Measurements from ENCODE around the gene TRIM38.

The TRIM38 gene

GRCh38 chr6:25947492-25947891 is 15.1 kb upstream of the TRIM38 start (continued):
- TF ChIP-seq REST (tag by site-specific recombination; IDR thresholded peaks at IDR 0.05) = peak; percentile 71
- peak; percentile 77 for TF ChIP-seq ZBTB11 (tag by site-specific recombination; conservative IDR thresholded peaks at IDR 0.05; ENCODE audit: low read depth)
- peak; percentile 54; the same call in 1 of the 2 replicates for TF ChIP-seq ZNF138 (tag by site-specific recombination; IDR thresholded peaks at IDR 0.05; ENCODE audit: borderline replicate concordance)
- TF ChIP-seq ZNF341 (tag by site-specific recombination; IDR thresholded peaks at IDR 0.05; ENCODE audit: low read depth) = peak; percentile 29; the same call in 1 of the 2 replicates
- peak; percentile 39 for TF ChIP-seq ZNF654 (tag by site-specific recombination; IDR thresholded peaks at IDR 0.05; ENCODE audit: low read depth)
- peak; percentile 75; the same call in 1 of the 2 replicates for TF ChIP-seq ZNF140 (tag by site-specific recombination; IDR thresholded peaks at IDR 0.05)

DNA sequence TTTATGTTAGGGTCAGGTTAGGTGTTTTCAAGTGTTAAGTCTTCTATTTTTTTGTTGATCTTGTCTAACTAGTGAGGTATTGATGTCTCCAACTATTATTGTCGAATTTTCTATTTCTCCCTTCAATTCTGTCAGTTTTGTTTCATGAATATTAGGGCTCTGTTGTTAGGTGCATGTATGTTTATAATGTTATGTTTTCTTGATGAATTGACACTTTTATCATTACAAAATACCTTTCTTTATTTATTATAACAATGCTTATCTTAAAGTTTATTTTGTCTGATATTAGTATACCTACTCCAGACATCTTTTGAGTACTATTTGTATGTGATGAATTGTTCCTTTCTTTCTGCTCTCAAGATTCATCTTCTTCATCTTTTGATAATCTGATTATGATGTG is 12.9 kb upstream of the TRIM38 start:
- H3K4me1 ChIP-seq (ENCODE audit: control insufficient read depth, insufficient read depth, low read length) = no peaks in the 10 kb centered on the region
- no peaks in the 10 kb centered on the region for H3K36me3 ChIP-seq (ENCODE audit: control insufficient read depth in 2 of 2, insufficient read depth in 1 of 2, low read length in 2 of 2)
- TF ChIP-seq ZBTB8A (tag by site-specific recombination; IDR thresholded peaks at IDR 0.05) (no peak), ZNF292 (tag by site-specific recombination; IDR thresholded peaks at IDR 0.05; ENCODE audit: borderline replicate concordance, low read depth) (no peak), ZNF518A (tag by site-specific recombination; conservative IDR thresholded peaks at IDR 0.05; ENCODE audit: low read depth) (no peak), ZNF362 (tag by site-specific recombination; IDR thresholded peaks at IDR 0.05) (no peak), MEIS1 (CRISPR knock-in tag; IDR thresholded peaks at IDR 0.05; ENCODE audit: borderline replicate concordance) (no peak), RBAK (tag by site-specific recombination; IDR thresholded peaks at IDR 0.05) (no peak), ZNF26 (tag by site-specific recombination; IDR thresholded peaks at IDR 0.05) (no peak), ZSCAN18 (tag by site-specific recombination; IDR thresholded peaks at IDR 0.05) (no peak), ZNF785 (tag by site-specific recombination; IDR thresholded peaks at IDR 0.05) (no peak), ZNF239 (tag by site-specific recombination; IDR thresholded peaks at IDR 0.05) (no peak)
- TF ChIP-seq, protein P1, sequence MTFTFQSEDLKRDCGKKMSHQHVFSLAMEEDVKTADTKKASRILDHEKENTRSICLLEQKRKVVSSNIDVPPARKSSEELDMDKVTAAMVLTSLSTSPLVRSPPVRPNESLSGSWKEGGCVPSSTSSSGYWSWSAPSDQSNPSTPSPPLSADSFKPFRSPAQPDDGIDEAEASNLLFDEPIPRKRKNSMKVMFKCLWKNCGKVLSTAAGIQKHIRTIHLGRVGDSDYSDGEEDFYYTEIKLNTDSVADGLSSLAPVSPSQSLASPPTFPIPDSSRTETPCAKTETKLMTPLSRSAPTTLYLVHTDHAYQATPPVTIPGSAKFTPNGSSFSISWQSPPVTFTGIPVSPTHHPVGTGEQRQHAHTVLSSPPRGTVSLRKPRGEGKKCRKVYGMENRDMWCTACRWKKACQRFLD (tag by site-specific recombination; IDR thresholded peaks at IDR 0.05) = no peak
- no peaks in the 10 kb centered on the region for H3K9me3 ChIP-seq (ENCODE audit: control insufficient read depth, insufficient read depth, low read depth, low read length)
- no peak overlapping the region for H3K27ac ChIP-seq (ENCODE audit: extremely low read depth, low read depth, low read length)
- ChIA-PET CTCF (interaction anchor here (1.0 kb wide), 1 partner anchor 393 kb away, joined by 4 read pairs; no protein-coding TSS in a partner anchor), POLR2A (no interaction called here)
- H3K4me3 ChIP-seq (ENCODE audit: low read depth, low read length) = no peak overlapping the region
